ENCODE results near the gene AOAH. TPM values are rescaled to one million over a fixed set of nuclear protein-coding genes. Genes with fewer than 3 reads are reported as not detected.

Gene AOAH
- total RNA-seq, 1 donor from 2014 or later, result 5.5 TPM

DNA sequence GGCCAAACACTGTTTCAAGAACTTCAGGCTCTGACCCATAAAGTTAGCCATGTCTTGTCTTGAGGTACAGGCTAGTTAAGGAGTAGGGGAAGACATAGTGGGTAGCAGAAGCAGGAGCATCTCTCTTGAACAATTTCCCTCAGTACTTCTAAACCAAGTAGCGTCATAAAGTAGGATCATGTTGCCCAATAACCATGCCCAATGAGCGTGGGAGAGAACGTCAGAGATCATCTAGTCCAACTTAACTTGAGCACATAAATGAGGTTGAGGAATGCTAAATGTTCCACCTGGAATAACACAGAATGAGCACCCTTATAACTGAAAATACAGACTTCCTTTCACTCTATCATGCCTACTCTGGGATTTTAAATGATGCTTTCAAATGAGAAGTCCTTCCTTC, 134.9 kb downstream of the AOAH start:
- H3K4me2 ChIP-seq, result no peak overlapping the region
- no peaks in the 10 kb centered on the region for H3K79me2 ChIP-seq (ENCODE audit: low read depth)
- no peaks in the 10 kb centered on the region for H3K4me1 Mint-ChIP-seq
- no peak overlapping the region for H3K4me3 Mint-ChIP-seq
- no peaks in the 10 kb centered on the region for H3K36me3 ChIP-seq
- H3K36me3 Mint-ChIP-seq, result no peaks in the 10 kb centered on the region
- H3K27me3 Mint-ChIP-seq (ENCODE audit: insufficient read depth, low read depth), result no peaks in the 10 kb centered on the region
- H3K4me1 ChIP-seq, result no peaks in the 10 kb centered on the region
- TF ChIP-seq, protein P1, sequence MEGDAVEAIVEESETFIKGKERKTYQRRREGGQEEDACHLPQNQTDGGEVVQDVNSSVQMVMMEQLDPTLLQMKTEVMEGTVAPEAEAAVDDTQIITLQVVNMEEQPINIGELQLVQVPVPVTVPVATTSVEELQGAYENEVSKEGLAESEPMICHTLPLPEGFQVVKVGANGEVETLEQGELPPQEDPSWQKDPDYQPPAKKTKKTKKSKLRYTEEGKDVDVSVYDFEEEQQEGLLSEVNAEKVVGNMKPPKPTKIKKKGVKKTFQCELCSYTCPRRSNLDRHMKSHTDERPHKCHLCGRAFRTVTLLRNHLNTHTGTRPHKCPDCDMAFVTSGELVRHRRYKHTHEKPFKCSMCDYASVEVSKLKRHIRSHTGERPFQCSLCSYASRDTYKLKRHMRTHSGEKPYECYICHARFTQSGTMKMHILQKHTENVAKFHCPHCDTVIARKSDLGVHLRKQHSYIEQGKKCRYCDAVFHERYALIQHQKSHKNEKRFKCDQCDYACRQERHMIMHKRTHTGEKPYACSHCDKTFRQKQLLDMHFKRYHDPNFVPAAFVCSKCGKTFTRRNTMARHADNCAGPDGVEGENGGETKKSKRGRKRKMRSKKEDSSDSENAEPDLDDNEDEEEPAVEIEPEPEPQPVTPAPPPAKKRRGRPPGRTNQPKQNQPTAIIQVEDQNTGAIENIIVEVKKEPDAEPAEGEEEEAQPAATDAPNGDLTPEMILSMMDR (IDR thresholded peaks at IDR 0.05), result no peak
- TF ChIP-seq EZH2phosphoT487 (IDR thresholded peaks at IDR 0.05) (no peak), EZH2 (IDR thresholded peaks at IDR 0.05) (no peak)
- H4K20me1 ChIP-seq (ENCODE audit: low read depth), result no peaks in the 10 kb centered on the region
- H3K27ac ChIP-seq, result no peak overlapping the region
- no peak for DNase-seq (ENCODE audit: low spot score)
- H3K4me3 ChIP-seq, result no peak overlapping the region
- no peaks in the 10 kb centered on the region for H3K9me3 Mint-ChIP-seq
- H3K27me3 ChIP-seq, result no peaks in the 10 kb centered on the region
- no peaks in the 10 kb centered on the region for H3K9me3 ChIP-seq (ENCODE audit: low read depth)
- no peak overlapping the region for H3K9ac ChIP-seq
- no peaks in the 10 kb centered on the region for H3F3A ChIP-seq (ENCODE audit: low read depth)
- no peak overlapping the region for H3K27ac Mint-ChIP-seq
- no peak overlapping the region for H2AFZ ChIP-seq (replicated peaks)

DNA sequence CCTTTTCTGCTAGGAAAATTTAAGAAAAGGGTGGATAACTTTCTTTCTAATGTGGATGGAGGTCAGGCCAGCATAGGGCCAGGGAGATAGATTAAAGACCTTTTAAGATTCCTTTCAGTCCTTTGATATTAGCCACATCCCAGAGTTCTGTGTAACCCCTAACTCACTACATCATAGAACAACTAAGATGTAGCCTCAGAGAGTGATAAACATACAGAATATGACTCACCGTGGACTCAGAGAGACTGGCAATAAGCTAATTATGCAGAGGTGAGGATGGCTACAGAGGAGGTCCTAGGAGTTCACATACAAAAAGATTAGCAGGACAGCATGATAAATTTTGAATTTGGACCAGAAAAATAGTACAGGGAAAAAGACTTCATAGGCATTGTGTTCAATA, 141.0 kb downstream of the AOAH start:
- Histone ChIP-seq H4K20me1 (ENCODE audit: low read depth) (no peaks in the 10 kb centered on the region), H3K4me1 (no peaks in the 10 kb centered on the region), H2AFZ (replicated peaks) (no peak overlapping the region), H3K4me3 (no peak overlapping the region), H3F3A (ENCODE audit: low read depth) (no peaks in the 10 kb centered on the region), H3K27me3 (no peaks in the 10 kb centered on the region), H3K9ac (no peak overlapping the region), H3K36me3 (peaks cover 2% of the 10 kb centered on the region), H3K79me2 (ENCODE audit: low read depth) (no peaks in the 10 kb centered on the region), H3K27ac (no peak overlapping the region), H3K4me2 (no peak overlapping the region), H3K9me3 (ENCODE audit: low read depth) (no peaks in the 10 kb centered on the region)
- H3K4me3 Mint-ChIP-seq, result no peak overlapping the region
- peaks cover 8% of the 10 kb centered on the region for H3K9me3 Mint-ChIP-seq
- DNase-seq (ENCODE audit: low spot score), result no peak
- TF ChIP-seq EZH2phosphoT487 (IDR thresholded peaks at IDR 0.05), result no peak
- no peak for TF ChIP-seq EZH2 (IDR thresholded peaks at IDR 0.05)
- TF ChIP-seq, protein P1 (IDR thresholded peaks at IDR 0.05), result no peak
- no peak overlapping the region for H3K27ac Mint-ChIP-seq
- no peaks in the 10 kb centered on the region for H3K36me3 Mint-ChIP-seq
- peaks cover 3% of the 10 kb centered on the region for H3K4me1 Mint-ChIP-seq
- no peaks in the 10 kb centered on the region for H3K27me3 Mint-ChIP-seq (ENCODE audit: insufficient read depth, low read depth)

DNA sequence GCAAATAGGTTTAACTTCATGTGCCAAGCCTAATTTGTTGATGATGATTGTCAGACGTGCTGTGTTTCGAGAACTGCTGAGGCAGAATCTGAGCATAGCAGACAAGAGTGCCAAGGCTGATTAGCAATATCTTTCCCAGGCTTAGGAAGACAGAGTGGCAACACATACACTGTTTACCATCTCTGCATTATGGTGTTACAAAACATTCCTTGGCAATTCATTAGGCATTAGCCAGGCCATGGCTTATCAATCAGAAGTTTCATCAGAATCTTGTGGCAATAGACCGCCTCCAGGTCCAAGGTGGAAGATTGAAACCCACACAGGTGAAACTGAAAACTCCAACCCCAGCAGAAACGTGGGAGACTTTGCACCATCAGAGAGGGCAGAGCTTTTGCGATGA, 148.5 kb downstream of the AOAH start:
- no peaks in the 10 kb centered on the region for H4K20me1 ChIP-seq (ENCODE audit: low read depth)
- no peaks in the 10 kb centered on the region for H3K4me1 ChIP-seq
- H3K36me3 ChIP-seq, result peaks cover 2% of the 10 kb centered on the region
- no peak overlapping the region for H3K27ac ChIP-seq
- no peaks in the 10 kb centered on the region for H3K36me3 Mint-ChIP-seq
- DNase-seq (ENCODE audit: low spot score), result no peak
- no peaks in the 10 kb centered on the region for H3F3A ChIP-seq (ENCODE audit: low read depth)
- no peak for TF ChIP-seq EZH2 (IDR thresholded peaks at IDR 0.05)
- TF ChIP-seq, protein P1 (IDR thresholded peaks at IDR 0.05), result no peak
- no peak for TF ChIP-seq EZH2phosphoT487 (IDR thresholded peaks at IDR 0.05)
- H3K4me2 ChIP-seq, result no peak overlapping the region
- no peaks in the 10 kb centered on the region for H3K27me3 Mint-ChIP-seq (ENCODE audit: insufficient read depth, low read depth)
- no peak overlapping the region for H3K4me3 ChIP-seq
- H3K9me3 ChIP-seq (ENCODE audit: low read depth), result no peaks in the 10 kb centered on the region
- H3K9ac ChIP-seq, result no peak overlapping the region
- no peak overlapping the region for H3K4me3 Mint-ChIP-seq
- no peaks in the 10 kb centered on the region for H3K79me2 ChIP-seq (ENCODE audit: low read depth)
- peaks cover 13% of the 10 kb centered on the region for H3K9me3 Mint-ChIP-seq
- H2AFZ ChIP-seq (replicated peaks), result no peak overlapping the region
- H3K27me3 ChIP-seq, result no peaks in the 10 kb centered on the region
- H3K27ac Mint-ChIP-seq, result no peak overlapping the region
- H3K4me1 Mint-ChIP-seq, result peaks cover 19% of the 10 kb centered on the region

Data from neural progenitor cell (in vitro differentiated cells).